H1 (cell line): ENCODE measurements around the gene TRIM38. TPM values are rescaled to one million over a fixed set of nuclear protein-coding genes. Genes with fewer than 3 reads are reported as not detected.

ENCODE experiments used
- BCL11A ChIP-seq, 2 experiments: IDR thresholded peaks; one replicate each; pipeline ENCODE4 v1.6.1; 2011; ENCODE audit warnings: low read depth in 2 of 2, low read length in 2 of 2, mild to moderate bottlenecking in 2 of 2
- BRCA1 ChIP-seq: IDR thresholded peaks from 2 replicates; pipeline ENCODE4 v1.6.1; 2012; ENCODE audit warnings: low read depth, low read length, improper control_type of control experiment
- CREB1 ChIP-seq: IDR thresholded peaks from 2 replicates; pipeline ENCODE4 v1.6.1; 2012; ENCODE audit warnings: inconsistent platforms
- CTCF ChIP-seq, 3 experiments: IDR thresholded peaks; 1 replicate in 2 of 3; 2 replicates in 1 of 3; pipeline versions ENCODE4 v1.5.1 to v1.6.1; 2011; ENCODE audit warnings: low read length in 3 of 3, mild to moderate bottlenecking in 3 of 3, inconsistent platforms in 2 of 3, low read depth in 1 of 3, moderate library complexity in 1 of 3; ENCODE audit not compliant: insufficient read depth in 1 of 3; ENCODE audit errors: control extremely low read depth in 1 of 3
- GABPA ChIP-seq: IDR thresholded peaks from 2 replicates; pipeline ENCODE4 v1.6.1; 2011; ENCODE audit warnings: mild to moderate bottlenecking, low read length, moderate library complexity, borderline replicate concordance; ENCODE audit not compliant: insufficient read depth
- GTF2F1 ChIP-seq: IDR thresholded peaks from 2 replicates; pipeline ENCODE4 v1.6.1; 2012; ENCODE audit warnings: low read depth, low read length, improper control_type of control experiment, borderline replicate concordance
- KDM4A ChIP-seq: IDR thresholded peaks from one replicate; pipeline ENCODE4 v1.7.1; 2012; ENCODE audit warnings: low read depth, mild to moderate bottlenecking, moderate library complexity, low read length, inconsistent platforms; ENCODE audit not compliant: severe bottlenecking
- KDM5A ChIP-seq: fragments of 200-600 bp; IDR thresholded peaks from 2 replicates; pipeline ENCODE4 v1.7.1; 2012; ENCODE audit warnings: mild to moderate bottlenecking, low read length, inconsistent platforms, mixed read lengths
- NANOG ChIP-seq: IDR thresholded peaks from 2 replicates; pipeline ENCODE4 v1.6.1; 2011; ENCODE audit warnings: low read length, low read depth, mild to moderate bottlenecking, inconsistent platforms; ENCODE audit not compliant: insufficient read depth, poor library complexity, severe bottlenecking
- POLR2AphosphoS5 ChIP-seq: IDR thresholded peaks from 2 replicates; pipeline ENCODE4 v1.6.1; 2011; ENCODE audit warnings: low read depth, low read length
- RBBP5 ChIP-seq: IDR thresholded peaks from 2 replicates; pipeline ENCODE4 v1.7.1; 2012; ENCODE audit warnings: low read depth, mild to moderate bottlenecking, inconsistent platforms, low read length, moderate library complexity, borderline replicate concordance
- RXRA ChIP-seq: IDR thresholded peaks from 2 replicates; pipeline ENCODE4 v1.6.1; 2011; ENCODE audit warnings: low read depth, mild to moderate bottlenecking, low read length, moderate library complexity; ENCODE audit not compliant: insufficient read depth
- SAP30 ChIP-seq: fragments of 300-600 bp; sonication (generic); IDR thresholded peaks from 2 replicates; pipeline ENCODE4 v1.7.1; 2012; ENCODE audit warnings: low read length, moderate library complexity, mild to moderate bottlenecking, inconsistent platforms; ENCODE audit not compliant: insufficient read depth, insufficient replicate concordance
- SIX5 ChIP-seq: IDR thresholded peaks from 2 replicates; pipeline ENCODE4 v1.6.1; 2011; ENCODE audit warnings: mild to moderate bottlenecking, low read depth, low read length
- SP1 ChIP-seq: IDR thresholded peaks from 2 replicates; pipeline ENCODE4 v1.6.1; 2011; ENCODE audit warnings: low read depth, low read length
- SP2 ChIP-seq: IDR thresholded peaks from 2 replicates; pipeline ENCODE4 v1.6.1; 2012; ENCODE audit warnings: mild to moderate bottlenecking, low read length, inconsistent platforms
- TBP ChIP-seq: IDR thresholded peaks from 2 replicates; pipeline ENCODE4 v1.6.1; 2011; ENCODE audit warnings: low read depth, low read length, improper control_type of control experiment
- TEAD4 ChIP-seq: IDR thresholded peaks from 2 replicates; pipeline ENCODE4 v1.6.1; 2012; ENCODE audit warnings: low read depth, low read length, inconsistent platforms, mixed read lengths
- USF2 ChIP-seq: IDR thresholded peaks from 2 replicates; pipeline ENCODE4 v1.6.1; 2011; ENCODE audit warnings: low read length, improper control_type of control experiment
- YY1 ChIP-seq: IDR thresholded peaks from 2 replicates; pipeline ENCODE4 v1.6.1; 2011; ENCODE audit warnings: low read depth, mild to moderate bottlenecking, low read length
- polyA plus RNA-seq, 7 experiments: library from polyadenylated mRNA; depleted of rRNA in 3 of 7; stranded (reverse) in 5 of 7; unstranded in 2 of 7; fragments of >200 nt in 5 of 7; fragments of 200-250 nt in 2 of 7; gene quantifications; 1 replicate in 5 of 7; 2 replicates in 1 of 7; 4 replicates in 1 of 7; pipeline versions ENCODE4 v1.2.1 to v1.2.3, GENCODE V29; 2011 to 2013; ENCODE audit warnings: missing spikeins in 2 of 7, mixed read lengths in 2 of 7
- total RNA-seq: library from RNA; stranded (reverse); fragmentation: NEBNext Ultra II Directional; extraction: Animal tissue kit (Norgen Biotek cat#: 25700); gene quantifications from 2 replicates; pipeline ENCODE4 v1.2.1, GENCODE V29; 2021

TRIM38 gene
- total and polyA plus RNA-seq, 2 of the 8 experiments (the other 6 are each of a cell fraction or from before 2014, with no cell fraction given), result 0.43 to 0.56 TPM

- TF ChIP-seq GABPA, result no peak
- TF ChIP-seq KDM5A, result no peak
- peak; percentile 72; the same call in 1 of the 2 replicates for TF ChIP-seq YY1
- no peak for TF ChIP-seq RBBP5
- TF ChIP-seq USF2, result no peak
- TF ChIP-seq KDM4A, result no peak
- TF ChIP-seq SP1, result 0 out of 2 replicates have a peak, but pooled peaks have one; percentile 28
- no peak for TF ChIP-seq SIX5
- TF ChIP-seq SP2, result no peak
- peak; percentile 94; the same call in 1 of the 2 replicates for TF ChIP-seq POLR2AphosphoS5
- no peak for TF ChIP-seq NANOG
- TF ChIP-seq CTCF (IDR thresholded peaks at IDR 0.05; ENCODE audit: control extremely low read depth in 1 of 3, insufficient read depth in 1 of 3, low read depth in 1 of 3, low read length in 3 of 3), result peak; percentile 63 to 93 (median 77)
- peak; percentile 84 for TF ChIP-seq CREB1
- TF ChIP-seq RXRA, result no peak
- no peak for TF ChIP-seq TEAD4
- TF ChIP-seq SAP30, result no peak
- no peak for TF ChIP-seq GTF2F1
- TF ChIP-seq BRCA1, result no peak
- TF ChIP-seq BCL11A (IDR thresholded peaks at IDR 0.05; ENCODE audit: low read depth in 2 of 2, low read length in 2 of 2), result no peak
- TF ChIP-seq TBP, result peak; percentile 68
Observed at GRCh38 chr6:26025894-26026832, 63.6 kb downstream of the TRIM38 start (continued).
